A673 (cell line): ENCODE results near the gene RAPGEF2. TPM values are rescaled to one million over a fixed set of nuclear protein-coding genes. Genes with fewer than 3 reads are reported as not detected.

Experiments used
- BruUV-seq: library from RNA; stranded (reverse); fragments of 400-500 nt; replicated peaks from 2 replicates; lab custom pipeline; 2021; lab: Mats Ljungman, UMichigan
- CTCF ChIA-PET: fragments of 300-600 bp; sonication (Branson Sonifier 250); formaldehyde crosslinking; loops from one replicate; lab custom pipeline; 2022; ENCODE audit warnings: antibody characterized with exemption; lab: Charles Lee
- POLR2A ChIA-PET: fragments of 300-600 bp; sonication (Branson Sonifier 250); formaldehyde crosslinking; loops from one replicate; lab custom pipeline; 2022; ENCODE audit warnings: antibody characterized with exemption; ENCODE audit not compliant: low non-redundant PET; lab: Charles Lee
- DNase-seq: peaks from one replicate; pipeline ENCODE4 v3.0.0-alpha.2; 2015; ENCODE audit warnings: low spot score
- H3K27ac ChIP-seq: fragments of 200-600 bp; sonication (generic); 2 replicates; pipeline ENCODE4 v1.5.1; 2016; ENCODE audit warnings: mixed run types, low read depth, mild to moderate bottlenecking, mixed read lengths, antibody characterized with exemption, low read length; ENCODE audit not compliant: poor library complexity, severe bottlenecking
- H3K27me3 ChIP-seq: fragments of 200-600 bp; sonication (generic); replicated peaks from 2 replicates; pipeline ENCODE4 v1.6.1; 2017; ENCODE audit warnings: mixed run types, low read depth, mild to moderate bottlenecking, mixed read lengths, antibody characterized with exemption, low read length; ENCODE audit not compliant: insufficient read depth, poor library complexity
- H3K36me3 ChIP-seq: fragments of 200-600 bp; sonication (generic); 2 replicates; pipeline ENCODE4 v1.6.1; 2016; ENCODE audit warnings: mixed run types, mild to moderate bottlenecking, mixed read lengths, antibody characterized with exemption, low read length; ENCODE audit not compliant: insufficient read depth, poor library complexity, severe bottlenecking
- H3K4me1 ChIP-seq: fragments of 200-600 bp; sonication (generic); 2 replicates; pipeline ENCODE4 v1.6.1; 2017; ENCODE audit warnings: mixed run types, mild to moderate bottlenecking, mixed read lengths, antibody characterized with exemption, low read length; ENCODE audit not compliant: insufficient read depth, poor library complexity, severe bottlenecking
- H3K4me3 ChIP-seq: fragments of 200-600 bp; sonication (generic); 2 replicates; pipeline ENCODE4 v1.5.1; 2016; ENCODE audit warnings: low read depth, mixed run types, mild to moderate bottlenecking, mixed read lengths, low read length; ENCODE audit not compliant: poor library complexity, severe bottlenecking
- H3K9me3 ChIP-seq: fragments of 200-600 bp; sonication (generic); 2 replicates; pipeline ENCODE4 v1.6.1; 2016; ENCODE audit warnings: mixed run types, low read depth, mild to moderate bottlenecking, mixed read lengths, antibody characterized with exemption, low read length; ENCODE audit not compliant: poor library complexity, severe bottlenecking
- CTCF ChIP-seq: fragments of 300-800, 200-600 bp; sonication (generic); conservative IDR thresholded peaks from 2 replicates; pipeline ENCODE4 v1.5.1; 2017; ENCODE audit warnings: low read depth, mild to moderate bottlenecking, antibody characterized with exemption, low read length, moderate library complexity, mixed read lengths
- EZH2 ChIP-seq: fragments of 200-600 bp; sonication (generic); IDR thresholded peaks from 2 replicates; pipeline ENCODE4 v1.6.1; 2017; ENCODE audit warnings: borderline replicate concordance, low read depth, mild to moderate bottlenecking, mixed read lengths, antibody characterized with exemption, low read length; ENCODE audit not compliant: poor library complexity, severe bottlenecking
- intact Hi-C: fragments of 100-400 bp; cut with micrococcal nuclease; formaldehyde crosslinking; loops from one replicate; pipeline ENCODE4 v1.10.0; 2022; ENCODE audit not compliant: unreplicated experiment
- total RNA-seq: library from RNA; stranded (reverse); gene quantifications from 2 replicates; pipeline ENCODE4 v1.2.3, GENCODE V29; 2021

Gene RAPGEF2
- total RNA-seq, 1 experiment from 2014 or later, result 31.9 TPM

DNA sequence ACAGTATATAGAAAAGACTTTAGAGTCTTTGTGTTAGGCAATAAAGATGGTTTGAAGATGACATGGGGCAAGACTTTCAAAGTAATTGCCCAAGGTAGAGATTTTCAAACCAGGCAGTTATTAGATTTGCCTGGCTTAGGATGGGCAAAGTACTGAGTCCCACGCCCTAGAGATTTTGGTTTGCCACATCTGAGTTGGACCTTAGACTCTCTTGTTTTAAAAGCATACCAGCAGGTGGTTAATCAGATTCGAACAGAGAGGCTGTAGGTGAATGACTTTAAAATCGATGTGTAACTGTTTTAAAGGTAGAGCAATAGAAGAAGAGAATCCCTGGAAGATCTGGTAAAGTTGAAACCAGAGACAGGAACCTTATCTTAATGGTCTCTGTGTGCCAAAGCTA is 121.5 kb downstream of the RAPGEF2 start:
- Histone ChIP-seq H3K27me3 (no peaks in the 10 kb centered on the region), H3K9me3 (no peaks in the 10 kb centered on the region), H3K27ac (no peak overlapping the region), H3K4me3 (no peak overlapping the region), H3K4me1 (peaks cover 4% of the 10 kb centered on the region), H3K36me3 (no peaks in the 10 kb centered on the region)
- no TSS peak for BruUV-seq
- no peak for TF ChIP-seq CTCF
- TF ChIP-seq EZH2, result no peak
- DNase-seq, result no peak
- intact Hi-C loops, result no loop called here
- CTCF ChIA-PET, result no interaction called here
- POLR2A ChIA-PET, result no interaction called here

GRCh38 chr4:159227378-159227777 is 124.5 kb downstream of the RAPGEF2 start:
- ChIA-PET POLR2A (no interaction called here), CTCF (no interaction called here)
- Histone ChIP-seq H3K4me1 (peaks cover 4% of the 10 kb centered on the region), H3K36me3 (no peaks in the 10 kb centered on the region), H3K27ac (no peak overlapping the region), H3K27me3 (no peaks in the 10 kb centered on the region), H3K4me3 (no peak overlapping the region), H3K9me3 (no peaks in the 10 kb centered on the region)
- no TSS peak for BruUV-seq
- TF ChIP-seq EZH2 (no peak), CTCF (no peak)
- DNase-seq, result no peak
- intact Hi-C loops, result no loop called here

GRCh38 chr4:159227984-159228383 is 125.1 kb downstream of the RAPGEF2 start:
- no peaks in the 10 kb centered on the region for H3K27me3 ChIP-seq
- no peaks in the 10 kb centered on the region for H3K36me3 ChIP-seq
- peak; percentile 58 for DNase-seq
- BruUV-seq, result no TSS peak
- peaks cover 1% of the 10 kb centered on the region for H3K9me3 ChIP-seq
- CTCF ChIA-PET, result interaction anchor here (0.5 kb wide), 1 partner anchor 21 kb away, joined by 4 read pairs; no protein-coding TSS in a partner anchor
- H3K4me3 ChIP-seq, result no peak overlapping the region
- H3K27ac ChIP-seq, result no peak overlapping the region
- H3K4me1 ChIP-seq, result peaks cover 4% of the 10 kb centered on the region
- TF ChIP-seq CTCF (no peak), EZH2 (no peak)
- intact Hi-C loops, result no loop called here
- POLR2A ChIA-PET, result no interaction called here
